Loucy (cell line): ENCODE measurements around the gene QPRT.
"Not testable (repeated sequence)": the region's sequence is repeated elsewhere in the genome, so short reads cannot be mapped to it uniquely, and the experiment has no call there.

ENCODE experiments used
- H2AFZ ChIP-seq: fragments of 200-600 bp; sonication (generic); 2 replicates; pipeline ENCODE4 v1.6.0; 2016; ENCODE audit warnings: antibody characterized with exemption, mild to moderate bottlenecking, low read length, moderate library complexity
- H3F3A ChIP-seq: fragments of 200-600 bp; 2 replicates; pipeline ENCODE4 v1.6.0; 2016; ENCODE audit warnings: antibody characterized with exemption, low read depth, mild to moderate bottlenecking
- H3K27me3 ChIP-seq: fragments of 200-600 bp; sonication (generic); 2 replicates; pipeline ENCODE4 v1.6.1; 2014; ENCODE audit warnings: low read length, mild to moderate bottlenecking; ENCODE audit not compliant: insufficient read depth, poor library complexity, severe bottlenecking
- H3K36me3 ChIP-seq: fragments of 200-600 bp; sonication (generic); 2 replicates; pipeline ENCODE4 v1.6.1; 2016; ENCODE audit warnings: low read length; ENCODE audit not compliant: insufficient read depth
- H3K4me1 ChIP-seq: fragments of 200-600 bp; sonication (generic); 2 replicates; pipeline ENCODE4 v1.5.1; 2014; ENCODE audit warnings: low read length, mild to moderate bottlenecking; ENCODE audit not compliant: insufficient read depth, poor library complexity, severe bottlenecking
- H3K4me2 ChIP-seq: fragments of 200-600 bp; sonication (generic); 2 replicates; pipeline ENCODE4 v1.6.0; 2014; ENCODE audit warnings: antibody characterized with exemption, low read length, low read depth, mild to moderate bottlenecking; ENCODE audit not compliant: poor library complexity, severe bottlenecking
- H3K4me3 ChIP-seq: fragments of 200-600 bp; sonication (generic); 2 replicates; pipeline ENCODE4 v1.5.1; 2014; ENCODE audit warnings: low read length, mild to moderate bottlenecking, mixed read lengths; ENCODE audit not compliant: poor library complexity, severe bottlenecking
- H3K79me2 ChIP-seq: fragments of 200-600 bp; sonication (generic); 2 replicates; pipeline ENCODE4 v1.6.1; 2014; ENCODE audit warnings: low read length; ENCODE audit not compliant: insufficient read depth
- H3K9ac ChIP-seq: fragments of 200-600 bp; sonication (generic); 2 replicates; pipeline ENCODE4 v1.6.0; 2014; ENCODE audit warnings: mild to moderate bottlenecking, low read depth, low read length, moderate library complexity; ENCODE audit not compliant: poor library complexity, severe bottlenecking
- H3K9me2 ChIP-seq: fragments of 200-600 bp; sonication (generic); replicated peaks from 2 replicates; pipeline ENCODE4 v1.6.1; 2016; ENCODE audit warnings: low read depth, low read length, mixed read lengths
- H3K9me3 ChIP-seq: fragments of 200-600 bp; sonication (generic); 2 replicates; pipeline ENCODE4 v1.6.1; 2014; ENCODE audit warnings: mild to moderate bottlenecking, antibody characterized with exemption, low read length, low read depth; ENCODE audit not compliant: insufficient read depth
- H4K20me1 ChIP-seq: fragments of 200-600 bp; sonication (generic); 2 replicates; pipeline ENCODE4 v1.6.0; 2014; ENCODE audit warnings: antibody characterized with exemption, low read length, mild to moderate bottlenecking; ENCODE audit not compliant: insufficient read depth, poor library complexity, severe bottlenecking
- EZH2phosphoT487 ChIP-seq: fragments of 200-600 bp; IDR thresholded peaks from 2 replicates; pipeline ENCODE4 v1.6.1; 2018; ENCODE audit warnings: antibody characterized with exemption, mild to moderate bottlenecking, moderate library complexity, borderline replicate concordance
- TF ChIP-seq, protein P1 (sequence below): fragments of 200-600 bp; sonication (generic); conservative IDR thresholded peaks from 2 replicates; pipeline ENCODE4 v1.5.1; 2014; ENCODE audit warnings: mild to moderate bottlenecking, antibody characterized with exemption, low read length

QPRT gene

GRCh38 chr16:29738514-29738913, 59.5 kb downstream of the QPRT start:
- Histone ChIP-seq H3K4me3 (peak overlapping the region; percentile 21), H3F3A (no peaks in the 10 kb centered on the region; the same call in 1 of the 2 replicates), H2AFZ (no peak overlapping the region), H3K9me2 (no peaks in the 10 kb centered on the region), H3K9me3 (no peaks in the 10 kb centered on the region), H3K9ac (peak overlapping the region; percentile 2), H3K79me2 (peaks cover 12% of the 10 kb centered on the region), H3K36me3 (no peaks in the 10 kb centered on the region), H3K4me1 (peaks cover 31% of the 10 kb centered on the region), H3K27me3 (no peaks in the 10 kb centered on the region), H4K20me1 (no peaks in the 10 kb centered on the region), H3K4me2 (peak overlapping the region; percentile 42)
- TF ChIP-seq, protein P1, sequence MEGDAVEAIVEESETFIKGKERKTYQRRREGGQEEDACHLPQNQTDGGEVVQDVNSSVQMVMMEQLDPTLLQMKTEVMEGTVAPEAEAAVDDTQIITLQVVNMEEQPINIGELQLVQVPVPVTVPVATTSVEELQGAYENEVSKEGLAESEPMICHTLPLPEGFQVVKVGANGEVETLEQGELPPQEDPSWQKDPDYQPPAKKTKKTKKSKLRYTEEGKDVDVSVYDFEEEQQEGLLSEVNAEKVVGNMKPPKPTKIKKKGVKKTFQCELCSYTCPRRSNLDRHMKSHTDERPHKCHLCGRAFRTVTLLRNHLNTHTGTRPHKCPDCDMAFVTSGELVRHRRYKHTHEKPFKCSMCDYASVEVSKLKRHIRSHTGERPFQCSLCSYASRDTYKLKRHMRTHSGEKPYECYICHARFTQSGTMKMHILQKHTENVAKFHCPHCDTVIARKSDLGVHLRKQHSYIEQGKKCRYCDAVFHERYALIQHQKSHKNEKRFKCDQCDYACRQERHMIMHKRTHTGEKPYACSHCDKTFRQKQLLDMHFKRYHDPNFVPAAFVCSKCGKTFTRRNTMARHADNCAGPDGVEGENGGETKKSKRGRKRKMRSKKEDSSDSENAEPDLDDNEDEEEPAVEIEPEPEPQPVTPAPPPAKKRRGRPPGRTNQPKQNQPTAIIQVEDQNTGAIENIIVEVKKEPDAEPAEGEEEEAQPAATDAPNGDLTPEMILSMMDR: no peak
- TF ChIP-seq EZH2phosphoT487: no peak

DNA sequence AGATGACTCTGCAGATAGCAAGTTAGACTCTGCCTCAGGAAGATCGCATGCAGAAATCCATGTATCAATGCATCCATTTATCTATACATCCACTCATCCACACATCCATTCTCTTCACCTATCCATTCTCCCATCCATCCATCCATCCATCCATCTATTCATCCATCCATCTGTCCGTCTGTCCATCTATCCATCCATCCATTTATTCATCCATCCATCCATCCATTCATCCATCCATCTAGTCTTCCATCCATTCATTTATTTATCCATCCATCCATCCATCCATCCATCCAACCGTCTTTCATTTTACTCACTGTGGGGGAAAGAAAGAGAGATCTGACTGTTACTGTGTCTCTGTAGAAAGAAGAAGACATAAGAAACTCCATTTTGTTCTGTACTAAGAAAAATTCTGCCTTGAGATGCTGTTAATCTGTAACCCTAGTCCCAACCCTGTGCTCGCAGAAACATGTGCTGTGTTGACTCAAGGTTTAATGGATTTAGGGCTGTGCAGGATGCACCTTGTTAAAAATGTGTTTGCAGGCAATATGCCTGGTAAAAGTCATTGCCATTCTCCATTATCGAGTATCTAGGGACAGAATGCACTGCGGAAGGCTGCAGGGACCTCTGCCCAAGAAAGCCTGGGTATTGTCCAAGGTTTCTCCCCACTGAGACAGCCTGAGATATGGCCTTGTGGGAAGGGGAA, 61.1 kb downstream of the QPRT start:
- H3K27me3 ChIP-seq, H3K9ac ChIP-seq, H2AFZ ChIP-seq, H3K4me2 ChIP-seq, H3K36me3 ChIP-seq, H4K20me1 ChIP-seq, H3K4me3 ChIP-seq, H3K9me3 ChIP-seq, H3F3A ChIP-seq, H3K9me2 ChIP-seq: not testable (repeated sequence)
- H3K4me1 ChIP-seq: peaks cover 46% of the 10 kb centered on the region
- peaks cover 28% of the 10 kb centered on the region for H3K79me2 ChIP-seq

- Histone ChIP-seq H3K4me1 (peaks cover 46% of the 10 kb centered on the region), H3K79me2 (peaks cover 33% of the 10 kb centered on the region)
- H3K4me2 ChIP-seq, H3F3A ChIP-seq, H3K9me2 ChIP-seq, H4K20me1 ChIP-seq, H3K9ac ChIP-seq, H3K27me3 ChIP-seq, H3K9me3 ChIP-seq, H3K4me3 ChIP-seq, H2AFZ ChIP-seq, H3K36me3 ChIP-seq: not testable (repeated sequence)
Observed at GRCh38 chr16:29740630-29741015, 61.6 kb downstream of the QPRT start.

GRCh38 chr16:29742683-29743275, 63.8 kb downstream of the QPRT start:
- Histone ChIP-seq H3K4me3 (no peak overlapping the region), H3K4me1 (peaks cover 60% of the 10 kb centered on the region), H3K79me2 (peaks cover 35% of the 10 kb centered on the region), H3F3A (no peaks in the 10 kb centered on the region; the same call in 1 of the 2 replicates), H3K9me2 (no peaks in the 10 kb centered on the region), H2AFZ (no peak overlapping the region), H4K20me1 (no peaks in the 10 kb centered on the region), H3K4me2 (no peak overlapping the region), H3K36me3 (no peaks in the 10 kb centered on the region), H3K27me3 (no peaks in the 10 kb centered on the region), H3K9ac (no peak overlapping the region), H3K9me3 (no peaks in the 10 kb centered on the region)
- TF ChIP-seq EZH2phosphoT487: no peak
- TF ChIP-seq, protein P1: no peak
